DOHH2 (cell line): ENCODE measurements around the gene FGFBP1.

Experiments used
- CTCF ChIP-seq: fragments of 200-600 bp; sonication (generic); IDR thresholded peaks from one replicate; pipeline ENCODE4 v1.5.1; 2014; ENCODE audit warnings: antibody characterized with exemption, mild to moderate bottlenecking, low read depth, low read length; ENCODE audit not compliant: poor library complexity, severe bottlenecking
- EZH2phosphoT487 ChIP-seq: fragments of 200-600 bp; sonication (generic); IDR thresholded peaks from 2 replicates; pipeline ENCODE4 v1.6.1; 2017; ENCODE audit warnings: borderline replicate concordance, mild to moderate bottlenecking, antibody characterized with exemption, low read length, moderate library complexity, mixed read lengths

GRCh38 chr4:15899511-15899910 is 39.0 kb downstream of the FGFBP1 start:
- no peak for TF ChIP-seq CTCF
- no peak for TF ChIP-seq EZH2phosphoT487
